Upper lobe of left lung (tissue), 6 donors: ENCODE results near the gene CREB3L4. TPM values are rescaled to one million over a fixed set of nuclear protein-coding genes. Genes with fewer than 3 reads are reported as not detected.

ENCODE experiments used
- ATAC-seq, 2 donors: fragments of 200-7000 bp; cut with Tn5 transposase; one replicate each; pipeline ENCODE4 v1.9.1; 2022; ENCODE audit warnings: mild to moderate bottlenecking in 2 of 2, moderate library complexity in 2 of 2; ENCODE audit not compliant: low FRiP score in 2 of 2
- DNase-seq, 2 donors: peaks; one replicate each; pipeline ENCODE4 v3.0.0-alpha.2; 2019 to 2020
- H3K27ac ChIP-seq, 4 donors: fragments of 200-600 bp; sonication (generic); one replicate each; pipeline ENCODE4 v1.5.1; 2016 to 2019
- H3K27me3 ChIP-seq, 4 donors: fragments of 200-600 bp; sonication (generic); one replicate each; pipeline ENCODE4 v1.5.1; 2017 to 2019
- H3K36me3 ChIP-seq, 4 donors: fragments of 200-600 bp; sonication (generic); one replicate each; pipeline ENCODE4 v1.5.1; 2016 to 2019
- H3K4me1 ChIP-seq, 4 donors: fragments of 200-600 bp; sonication (generic); one replicate each; pipeline ENCODE4 v1.5.1; 2018 to 2019
- H3K4me3 ChIP-seq, 4 donors: fragments of 200-600 bp; sonication (generic); one replicate each; pipeline ENCODE4 v1.5.1; 2017 to 2019; ENCODE audit warnings: mild to moderate bottlenecking in 2 of 4, moderate library complexity in 1 of 4
- H3K9me3 ChIP-seq, 4 donors: fragments of 200-600 bp; sonication (generic); one replicate each; pipeline ENCODE4 v1.5.1; 2018 to 2019
- CTCF ChIP-seq, 6 experiments: fragments of 450-650 bp in 4 of 6; fragments of 200-600 bp in 2 of 6; sonication (generic) in 2 of 6; IDR thresholded peaks; one replicate each; pipeline ENCODE4 v1.5.1; 2016 to 2019; ENCODE audit warnings: antibody characterized with exemption in 6 of 6
- EP300 ChIP-seq, 4 donors: sonication (generic); formaldehyde crosslinking; IDR thresholded peaks; one replicate each; pipeline ENCODE4 v1.5.1; 2017; ENCODE audit warnings: antibody characterized with exemption in 4 of 4, control low read depth in 2 of 4
- POLR2A ChIP-seq, 4 donors: fragments of 450-650 bp; IDR thresholded peaks; one replicate each; pipeline ENCODE4 v1.5.1; 2016 to 2017; ENCODE audit warnings: antibody characterized with exemption in 4 of 4, mild to moderate bottlenecking in 2 of 4
- POLR2AphosphoS5 ChIP-seq, 2 donors: sonication (generic); formaldehyde crosslinking; IDR thresholded peaks; one replicate each; pipeline ENCODE4 v1.5.1; 2017; ENCODE audit warnings: antibody characterized with exemption in 2 of 2
- WGBS, 2 donors: methylation state at CpG; one replicate each; pipeline ENCODE4 v1.1.5; 2017 to 2018; 5-methylcytosine and 5-hydroxymethylcytosine counted together
- total RNA-seq, 6 donors: library from RNA; depleted of rRNA in 4 of 6; stranded (reverse); fragments of >200 nt in 4 of 6; gene quantifications; one replicate each; pipeline versions ENCODE4 v1.1.0 to v1.2.1, GENCODE V29; 2016 to 2021
- donor health status: DM: no; HTN: no; CAD: no; lungs with moderate emphysema.
- donor health status: DM: no; HTN: yes; CAD: no; lungs with severe emphysema.

Gene CREB3L4
- total RNA-seq, 6 donors from 2014 or later, result 4.7 to 17.4 (median 9.4) TPM

GRCh38 chr1:153928791-153929341 is 38.8 kb upstream of the CREB3L4 start:
- DNase-seq (no peak), ATAC-seq (no peak)
- Histone ChIP-seq H3K4me3 (no peak overlapping the region), H3K27me3 (no peaks in the 10 kb centered on the region), H3K4me1 (peaks cover 3 to 14% (median 5%) of the 10 kb centered on the region in 4 donors), H3K27ac (peak overlapping the region in 2 of 4 donors; percentile 21 to 36), H3K36me3 (peaks cover 17 to 44% (median 35%) of the 10 kb centered on the region in 4 donors), H3K9me3 (no peaks in the 10 kb centered on the region)
- WGBS, 2 donors, result 62 to 64% methylated on average over 4 of the region's 4 CpGs
- TF ChIP-seq EP300 (IDR thresholded peaks at IDR 0.05) (no peak), CTCF (IDR thresholded peaks at IDR 0.05) (no peak), POLR2A (IDR thresholded peaks at IDR 0.05) (no peak), POLR2AphosphoS5 (IDR thresholded peaks at IDR 0.05) (no peak)

GRCh38 chr1:153929426-153929825 is 38.3 kb upstream of the CREB3L4 start:
- ATAC-seq (no peak), DNase-seq (no peak)
- no peaks in the 10 kb centered on the region for H3K9me3 ChIP-seq
- TF ChIP-seq POLR2AphosphoS5 (IDR thresholded peaks at IDR 0.05) (no peak), CTCF (IDR thresholded peaks at IDR 0.05) (no peak), POLR2A (IDR thresholded peaks at IDR 0.05) (no peak), EP300 (IDR thresholded peaks at IDR 0.05) (no peak)
- no peak overlapping the region for H3K4me3 ChIP-seq
- 91 to 93% methylated on average over 5 of the region's 5 CpGs for WGBS, 2 donors
- no peaks in the 10 kb centered on the region for H3K27me3 ChIP-seq
- H3K4me1 ChIP-seq, result peaks cover 0 to 8% (median 2%) of the 10 kb centered on the region in 4 donors
- H3K27ac ChIP-seq, result peak overlapping the region in 2 of 4 donors; percentile 21 to 36
- H3K36me3 ChIP-seq, result peaks cover 17 to 50% (median 40%) of the 10 kb centered on the region in 4 donors

GRCh38 chr1:153929981-153930948 is 37.4 kb upstream of the CREB3L4 start:
- Histone ChIP-seq H3K4me1 (peaks cover 0 to 8% (median 2%) of the 10 kb centered on the region in 4 donors), H3K36me3 (peaks cover 17 to 58% (median 48%) of the 10 kb centered on the region in 4 donors), H3K27me3 (no peaks in the 10 kb centered on the region), H3K9me3 (no peaks in the 10 kb centered on the region), H3K27ac (no peak overlapping the region), H3K4me3 (no peak overlapping the region)
- 88 to 92% methylated on average over 10 to 14 of the region's 14 CpGs for WGBS, 2 donors
- DNase-seq (no peak), ATAC-seq (no peak)
- TF ChIP-seq CTCF (IDR thresholded peaks at IDR 0.05), result no peak
- no peak for TF ChIP-seq POLR2A (IDR thresholded peaks at IDR 0.05)
- TF ChIP-seq POLR2AphosphoS5 (IDR thresholded peaks at IDR 0.05), result no peak
- TF ChIP-seq EP300 (IDR thresholded peaks at IDR 0.05), result no peak

GRCh38 chr1:153932156-153933131 is 35.3 kb upstream of the CREB3L4 start:
- TF ChIP-seq POLR2AphosphoS5 (IDR thresholded peaks at IDR 0.05), result no peak
- no peak for TF ChIP-seq POLR2A (IDR thresholded peaks at IDR 0.05)
- TF ChIP-seq CTCF (IDR thresholded peaks at IDR 0.05), result no peak
- no peak for TF ChIP-seq EP300 (IDR thresholded peaks at IDR 0.05)
- no peaks in the 10 kb centered on the region for H3K27me3 ChIP-seq
- DNase-seq (no peak), ATAC-seq (no peak)
- H3K27ac ChIP-seq, result no peak overlapping the region
- H3K4me1 ChIP-seq, result peaks cover 0 to 8% (median 2%) of the 10 kb centered on the region in 4 donors
- H3K4me3 ChIP-seq, result no peak overlapping the region
- H3K36me3 ChIP-seq, result peaks cover 36 to 80% (median 70%) of the 10 kb centered on the region in 4 donors
- WGBS, 2 donors, result 95% methylated on average over 9 to 17 of the region's 18 CpGs
- H3K9me3 ChIP-seq, result no peaks in the 10 kb centered on the region
